DOHH2 (cell line): ENCODE data around the gene PPCDC.

ENCODE experiments used
- H3F3A ChIP-seq: fragments of 200-600 bp; sonication (generic), shearing (Covaris generic); 2 replicates; pipeline ENCODE4 v1.6.0; 2016; ENCODE audit warnings: antibody characterized with exemption, mild to moderate bottlenecking; ENCODE audit not compliant: control insufficient read depth, insufficient read depth
- H3K27ac ChIP-seq: fragments of 200-600 bp; sonication (generic); 2 replicates; pipeline ENCODE4 v1.5.1; 2014; ENCODE audit warnings: low read depth, mild to moderate bottlenecking, low read length, moderate library complexity
- H3K27me3 ChIP-seq: fragments of 200-600 bp; sonication (generic); 2 replicates; pipeline ENCODE4 v1.6.1; 2014; ENCODE audit warnings: mild to moderate bottlenecking, low read length, mixed read lengths; ENCODE audit not compliant: control insufficient read depth
- H3K36me3 ChIP-seq: fragments of 200-600 bp; sonication (generic); 2 replicates; pipeline ENCODE4 v1.6.1; 2014; ENCODE audit warnings: mild to moderate bottlenecking, low read length, moderate library complexity, mixed read lengths; ENCODE audit not compliant: control insufficient read depth
- H3K4me1 ChIP-seq: fragments of 200-600 bp; sonication (generic); 2 replicates; pipeline ENCODE4 v1.6.1; 2014; ENCODE audit warnings: mild to moderate bottlenecking, low read length, mixed read lengths; ENCODE audit not compliant: control insufficient read depth
- H3K4me2 ChIP-seq: fragments of 200-600 bp; sonication (generic); 2 replicates; pipeline ENCODE4 v1.6.0; 2014; ENCODE audit warnings: mild to moderate bottlenecking, low read length, moderate library complexity
- H3K4me3 ChIP-seq: fragments of 200-600 bp; sonication (generic); 2 replicates; pipeline ENCODE4 v1.5.1; 2014; ENCODE audit warnings: mild to moderate bottlenecking, low read length, mixed read lengths
- H3K79me2 ChIP-seq: fragments of 200-600 bp; sonication (generic); 2 replicates; pipeline ENCODE4 v1.6.1; 2014; ENCODE audit warnings: mild to moderate bottlenecking, low read length, mixed read lengths; ENCODE audit not compliant: control insufficient read depth
- H3K9me2 ChIP-seq: fragments of 200-600 bp; sonication (generic); replicated peaks from 2 replicates; pipeline ENCODE4 v1.6.1; 2014; ENCODE audit warnings: mild to moderate bottlenecking, low read length, mixed read lengths; ENCODE audit not compliant: control insufficient read depth
- H3K9me3 ChIP-seq: fragments of 200-600 bp; sonication (generic); 2 replicates; pipeline ENCODE4 v1.6.1; 2014; ENCODE audit warnings: antibody characterized with exemption, low read length, mixed read lengths; ENCODE audit not compliant: control insufficient read depth, insufficient read depth
- H4K20me1 ChIP-seq: fragments of 200-600 bp; sonication (generic); 2 replicates; pipeline ENCODE4 v1.6.0; 2014; ENCODE audit warnings: low read depth, mild to moderate bottlenecking, antibody characterized with exemption, low read length, moderate library complexity; ENCODE audit not compliant: control insufficient read depth, insufficient read depth
- CTCF ChIP-seq: fragments of 200-600 bp; sonication (generic); IDR thresholded peaks from one replicate; pipeline ENCODE4 v1.5.1; 2014; ENCODE audit warnings: antibody characterized with exemption, mild to moderate bottlenecking, low read depth, low read length; ENCODE audit not compliant: poor library complexity, severe bottlenecking
- EZH2phosphoT487 ChIP-seq: fragments of 200-600 bp; sonication (generic); IDR thresholded peaks from 2 replicates; pipeline ENCODE4 v1.6.1; 2017; ENCODE audit warnings: borderline replicate concordance, mild to moderate bottlenecking, antibody characterized with exemption, low read length, moderate library complexity, mixed read lengths

PPCDC gene

DNA sequence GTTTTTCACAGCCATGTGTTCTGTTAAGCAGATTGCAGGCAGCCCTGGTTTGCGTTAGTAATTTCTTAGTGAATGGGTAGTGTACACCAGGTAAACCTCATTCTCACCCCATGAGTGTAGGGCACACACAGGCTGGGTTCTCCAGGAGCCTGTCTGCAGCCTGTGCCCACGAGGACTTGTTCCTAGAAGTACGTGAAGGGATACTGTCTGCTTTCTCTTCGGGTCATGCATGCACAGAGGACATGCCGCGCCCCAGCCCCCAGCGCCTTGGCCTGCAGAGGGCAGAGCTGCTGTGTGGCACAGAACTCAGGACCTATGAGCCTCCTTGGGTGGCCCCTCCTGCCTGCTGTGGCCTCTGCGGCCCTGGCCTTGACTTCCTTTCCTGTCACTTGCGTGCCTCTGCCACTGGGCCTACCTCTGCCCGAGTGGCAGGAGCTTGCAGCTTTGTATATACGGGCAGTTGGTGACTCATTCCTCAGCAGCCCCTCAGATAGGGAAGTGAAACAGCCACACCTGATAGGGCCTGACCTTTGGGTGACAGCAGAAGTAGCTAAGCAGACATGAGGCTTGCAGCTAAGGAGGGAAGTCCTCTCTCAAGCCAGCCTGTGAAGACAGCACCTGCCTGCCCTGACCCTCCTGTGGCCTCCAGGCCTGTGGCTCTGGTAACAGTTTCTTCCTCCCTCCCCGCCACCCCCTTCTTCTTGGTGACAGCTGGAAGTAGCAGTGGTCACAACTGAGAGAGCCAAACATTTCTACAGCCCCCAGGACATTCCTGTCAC, 19.5 kb downstream of the PPCDC start:
- Histone ChIP-seq H3K4me3 (peak overlapping the region; percentile 40), H3K79me2 (peaks cover 11% of the 10 kb centered on the region), H3F3A (no peaks in the 10 kb centered on the region; the same call in 1 of the 2 replicates), H3K27me3 (no peaks in the 10 kb centered on the region), H3K36me3 (peaks cover 31% of the 10 kb centered on the region), H4K20me1 (peaks cover 24% of the 10 kb centered on the region), H3K9me2 (no peaks in the 10 kb centered on the region), H3K4me1 (peaks cover 55% of the 10 kb centered on the region), H3K4me2 (peak overlapping the region; percentile 69), H3K9me3 (no peaks in the 10 kb centered on the region), H3K27ac (peak overlapping the region; percentile 45)
- TF ChIP-seq EZH2phosphoT487 (no peak), CTCF (peak; percentile 66)

- H3K36me3 ChIP-seq, result peaks cover 38% of the 10 kb centered on the region
- no peaks in the 10 kb centered on the region for H3K27me3 ChIP-seq
- H3K79me2 ChIP-seq, result peaks cover 12% of the 10 kb centered on the region
- H3K9me3 ChIP-seq, result no peaks in the 10 kb centered on the region
- H3F3A ChIP-seq, result no peaks in the 10 kb centered on the region; the same call in 1 of the 2 replicates
- peak overlapping the region; percentile 40 for H3K4me3 ChIP-seq
- peak overlapping the region; percentile 45 for H3K27ac ChIP-seq
- no peak for TF ChIP-seq EZH2phosphoT487
- TF ChIP-seq CTCF, result peak; percentile 24
- peaks cover 56% of the 10 kb centered on the region for H3K4me1 ChIP-seq
- peak overlapping the region; percentile 69 for H3K4me2 ChIP-seq
- no peaks in the 10 kb centered on the region for H3K9me2 ChIP-seq
- peaks cover 28% of the 10 kb centered on the region for H4K20me1 ChIP-seq
Observed at GRCh38 chr15:75043509-75044257, 20.3 kb downstream of the PPCDC start.

DNA sequence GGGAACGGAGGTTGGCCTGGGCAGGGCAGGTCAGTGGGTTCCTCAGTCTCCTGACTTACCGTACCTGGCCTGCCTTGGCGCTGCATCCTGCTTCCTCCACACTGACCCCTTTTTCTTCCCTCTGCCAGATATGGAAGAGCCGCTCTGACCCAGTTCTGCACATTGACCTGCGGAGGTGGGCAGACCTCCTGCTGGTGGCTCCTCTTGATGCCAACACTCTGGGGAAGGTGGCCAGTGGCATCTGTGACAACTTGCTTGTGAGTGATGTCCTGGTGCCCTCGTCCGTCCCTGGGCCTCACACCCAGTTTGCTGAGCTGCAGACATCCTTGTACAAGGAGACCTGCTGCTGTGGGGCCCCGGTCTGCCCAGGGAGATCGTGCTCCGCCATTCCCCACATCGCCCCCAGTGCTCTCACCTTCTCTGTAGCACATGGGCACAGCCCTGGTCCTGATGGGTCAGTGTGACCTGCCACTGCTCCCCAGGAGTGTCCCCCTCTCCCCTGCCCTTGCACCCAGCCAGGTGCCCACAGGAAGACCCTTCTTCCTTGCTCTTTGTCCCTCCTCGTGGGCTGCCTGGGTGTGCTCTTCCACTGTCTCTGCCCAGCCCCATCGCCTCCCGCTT, 21.0 kb downstream of the PPCDC start:
- Histone ChIP-seq H4K20me1 (peaks cover 28% of the 10 kb centered on the region), H3K27me3 (no peaks in the 10 kb centered on the region), H3K9me3 (no peaks in the 10 kb centered on the region), H3K27ac (no peak overlapping the region), H3K36me3 (peaks cover 43% of the 10 kb centered on the region), H3K4me3 (no peak overlapping the region), H3K4me1 (peaks cover 56% of the 10 kb centered on the region), H3K9me2 (no peaks in the 10 kb centered on the region), H3K79me2 (peaks cover 7% of the 10 kb centered on the region), H3F3A (no peaks in the 10 kb centered on the region; the same call in 1 of the 2 replicates), H3K4me2 (no peak overlapping the region)
- TF ChIP-seq CTCF, result no peak
- TF ChIP-seq EZH2phosphoT487, result no peak
